HCT116 (cell line): ENCODE measurements around the gene PRRG1. TPM values are rescaled to one million over a fixed set of nuclear protein-coding genes. Genes with fewer than 3 reads are reported as not detected.

ENCODE experiments used
- ATAC-seq: fragments of 200-7000 bp; cut with Tn5 transposase; 2 replicates; pipeline ENCODE4 v1.9.1; 2020; ENCODE audit warnings: mild to moderate bottlenecking, moderate library complexity
- BruUV-seq: library from RNA; stranded (reverse); fragments of 400-500 nt; replicated peaks from 2 replicates; lab custom pipeline; 2021; lab: Mats Ljungman, UMichigan
- CTCF ChIA-PET: fragments of 300-600 bp; sonication (Branson Sonifier 250); formaldehyde crosslinking; loops from one replicate; lab custom pipeline; 2021; ENCODE audit warnings: antibody characterized with exemption; lab: Charles Lee
- POLR2A ChIA-PET: fragments of 300-600, 350-600 bp; sonication (Branson Sonifier 250); formaldehyde crosslinking; loops from one replicate; lab custom pipeline; 2021; ENCODE audit warnings: antibody characterized with exemption; lab: Charles Lee
- RAD21 ChIA-PET, 2 experiments: fragments of 300-600 bp; sonication (Branson Sonifier 250); formaldehyde crosslinking; loops; one replicate each; lab custom pipeline; 2023; ENCODE audit warnings: low total read pairs in 2 of 2; ENCODE audit not compliant: uncharacterized antibody in 2 of 2, unreplicated experiment in 2 of 2, low non-redundant PET in 1 of 2; lab: Charles Lee
- DNase-seq: peaks from one replicate; pipeline ENCODE4 v3.0.0-alpha.2; 2010; ENCODE audit warnings: low read depth, low spot score
- H2AFZ ChIP-seq: fragments of 200-600 bp; shearing (Covaris generic), sonication (generic); 2 replicates; pipeline ENCODE4 v1.6.1; 2017; ENCODE audit warnings: low read depth, mixed run types, mixed read lengths, antibody characterized with exemption, low read length; ENCODE audit not compliant: poor library complexity, severe bottlenecking
- H3K27ac ChIP-seq: 2 replicates; pipeline ENCODE4 v1.5.1; 2012; ENCODE audit warnings: low read depth, low read length
- H3K27me3 ChIP-seq: fragments of 200-600 bp; sonication (generic); 2 replicates; pipeline ENCODE4 v1.6.1; 2016; ENCODE audit warnings: mixed run types, low read length, mixed read lengths; ENCODE audit not compliant: insufficient read depth
- H3K36me3 ChIP-seq, 2 experiments: fragments of 200-500 bp in 1 of 2; fragments of 200-600 bp in 1 of 2; sonication (Bioruptor generic) in 1 of 2; sonication (generic) in 1 of 2; 2 replicates each; pipeline versions ENCODE4 v1.5.1 to v1.6.1; 2014 to 2016; ENCODE audit warnings: low read length in 2 of 2, inconsistent platforms in 1 of 2, mixed read lengths in 1 of 2, mixed run types in 1 of 2; ENCODE audit not compliant: insufficient read depth in 2 of 2, control insufficient read depth in 1 of 2
- H3K4me1 ChIP-seq, 2 experiments: fragments of 200-600 bp in 1 of 2; sonication (generic) in 1 of 2; 2 replicates each; pipeline versions ENCODE4 v1.5.1 to v1.6.1; 2012 to 2017; ENCODE audit warnings: low read length in 2 of 2, inconsistent platforms in 1 of 2, mild to moderate bottlenecking in 1 of 2, mixed read lengths in 1 of 2, mixed run types in 1 of 2, moderate library complexity in 1 of 2; ENCODE audit not compliant: insufficient read depth in 2 of 2, control insufficient read depth in 1 of 2
- H3K4me2 ChIP-seq: fragments of 200-600 bp; sonication (generic); 2 replicates; pipeline ENCODE4 v1.6.1; 2017; ENCODE audit warnings: mixed run types, low read length, mixed read lengths
- H3K4me3 ChIP-seq, 2 experiments: fragments of 200-600 bp in 1 of 2; sonication (generic) in 1 of 2; replicated peaks in 1 of 2; 2 replicates each; pipeline ENCODE4 v1.5.1; 2011 to 2016; ENCODE audit warnings: low read length in 2 of 2, control low read depth in 1 of 2, low read depth in 1 of 2, mild to moderate bottlenecking in 1 of 2, mixed read lengths in 1 of 2, mixed run types in 1 of 2
- H3K79me2 ChIP-seq: fragments of 200-600 bp; sonication (generic); 2 replicates; pipeline ENCODE4 v1.6.1; 2017; ENCODE audit warnings: mild to moderate bottlenecking, mixed run types, low read length, moderate library complexity, mixed read lengths; ENCODE audit not compliant: insufficient read depth
- H3K9ac ChIP-seq: fragments of 200-600 bp; sonication (generic); 2 replicates; pipeline ENCODE4 v1.6.1; 2016; ENCODE audit warnings: low read length, mixed read lengths
- H3K9me2 ChIP-seq: fragments of 200-600 bp; sonication (generic), shearing (Covaris generic); 2 replicates; pipeline ENCODE4 v1.6.1; 2017; ENCODE audit warnings: mixed run types, mild to moderate bottlenecking, moderate library complexity; ENCODE audit not compliant: insufficient read depth
- H3K9me3 ChIP-seq, 2 experiments: fragments of 200-500 bp in 1 of 2; fragments of 200-600 bp in 1 of 2; sonication (Bioruptor generic) in 1 of 2; sonication (generic) in 1 of 2; 2 replicates each; pipeline ENCODE4 v1.6.1; 2014 to 2017; ENCODE audit warnings: low read length in 2 of 2, mixed read lengths in 2 of 2, inconsistent platforms in 1 of 2, low read depth in 1 of 2, mild to moderate bottlenecking in 1 of 2, mixed run types in 1 of 2, moderate library complexity in 1 of 2; ENCODE audit not compliant: control insufficient read depth in 1 of 2, insufficient read depth in 1 of 2
- H4K20me1 ChIP-seq: fragments of 200-600 bp; sonication (generic), shearing (Covaris generic); 2 replicates; pipeline ENCODE4 v1.6.1; 2017; ENCODE audit warnings: mixed run types, mild to moderate bottlenecking, moderate library complexity; ENCODE audit not compliant: insufficient read depth
- CBX3 ChIP-seq: IDR thresholded peaks from 2 replicates; pipeline ENCODE4 v1.6.1; 2012; ENCODE audit warnings: low read depth
- ELF1 ChIP-seq: IDR thresholded peaks from 2 replicates; pipeline ENCODE4 v1.6.1; 2012; ENCODE audit warnings: low read depth, borderline replicate concordance
- EZH2 ChIP-seq: fragments of 200-600 bp; sonication (generic); IDR thresholded peaks from 2 replicates; pipeline ENCODE4 v1.6.1; 2017; ENCODE audit warnings: antibody characterized with exemption, mixed run types
- FOSL1 ChIP-seq: IDR thresholded peaks from 2 replicates; pipeline ENCODE4 v1.6.1; 2012; ENCODE audit warnings: low read depth
- JUND ChIP-seq: IDR thresholded peaks from 2 replicates; pipeline ENCODE4 v1.6.1; 2012
- POLR2AphosphoS5 ChIP-seq: IDR thresholded peaks from 2 replicates; pipeline ENCODE4 v1.6.1; 2011; ENCODE audit warnings: mild to moderate bottlenecking, low read depth, low read length, moderate library complexity
- SRF ChIP-seq: IDR thresholded peaks from 2 replicates; pipeline ENCODE4 v1.6.1; 2012; ENCODE audit warnings: low read depth
- TCF7L2 ChIP-seq: IDR thresholded peaks from 2 replicates; pipeline ENCODE4 v1.7.0; 2011; ENCODE audit warnings: borderline replicate concordance, inconsistent platforms; ENCODE audit not compliant: insufficient read depth, insufficient read length; ENCODE audit errors: extremely low read depth
- ZFX ChIP-seq: fragments of 450-650 bp; IDR thresholded peaks from 2 replicates; pipeline ENCODE4 v1.6.1; 2017
- intact Hi-C: fragments of 100-400 bp; cut with micrococcal nuclease; formaldehyde crosslinking; loops from 2 replicates; pipeline ENCODE4 v1.10.0; 2022
- total RNA-seq: library from RNA; stranded (reverse); gene quantifications from one replicate; pipeline ENCODE4 v1.2.1, GENCODE V29; 2021; ENCODE audit not compliant: unreplicated experiment
- TF ChIP-seq, protein P1 (sequence below): IDR thresholded peaks from 2 replicates; pipeline ENCODE4 v1.6.1; 2012
- TF ChIP-seq, protein P2 (sequence below): IDR thresholded peaks from 2 replicates; pipeline ENCODE4 v1.6.1; 2012; ENCODE audit warnings: low read depth

Gene PRRG1
- total RNA-seq, 1 experiment from 2014 or later, result 16.0 TPM

DNA sequence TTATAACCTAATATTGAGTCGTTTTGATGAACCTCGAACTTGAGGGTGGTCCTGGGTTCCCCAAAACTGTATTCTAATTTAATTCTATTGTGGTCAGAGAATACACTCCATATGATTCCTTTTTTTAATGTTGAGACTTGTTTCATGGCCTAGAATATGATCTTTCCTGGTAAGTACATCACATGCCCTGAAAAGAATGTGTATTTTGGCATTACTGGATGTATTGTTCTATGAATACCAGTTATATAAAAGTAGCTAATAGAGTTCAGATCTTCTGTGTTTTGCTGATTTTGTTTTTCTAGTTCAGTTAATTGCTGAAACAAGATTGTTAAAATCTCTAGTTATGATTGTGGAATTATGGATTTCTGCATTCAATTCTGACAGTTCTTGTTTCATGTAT lies 18.8 kb downstream of the PRRG1 start:
- ChIA-PET CTCF (no interaction called here), POLR2A (no interaction called here), RAD21 (no interaction called here)
- H2AFZ ChIP-seq, result no peak overlapping the region
- no peaks in the 10 kb centered on the region for H4K20me1 ChIP-seq
- no peak for DNase-seq
- no TSS peak for BruUV-seq
- intact Hi-C loops, result no loop called here
- no peak overlapping the region for H3K9ac ChIP-seq
- no peaks in the 10 kb centered on the region for H3K4me1 ChIP-seq
- no peaks in the 10 kb centered on the region for H3K36me3 ChIP-seq
- H3K27me3 ChIP-seq, result no peaks in the 10 kb centered on the region
- TF ChIP-seq, protein P1, sequence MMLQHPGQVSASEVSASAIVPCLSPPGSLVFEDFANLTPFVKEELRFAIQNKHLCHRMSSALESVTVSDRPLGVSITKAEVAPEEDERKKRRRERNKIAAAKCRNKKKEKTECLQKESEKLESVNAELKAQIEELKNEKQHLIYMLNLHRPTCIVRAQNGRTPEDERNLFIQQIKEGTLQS, result no peak
- TF ChIP-seq ELF1, result no peak
- no peak for TF ChIP-seq TCF7L2
- no peak for TF ChIP-seq POLR2AphosphoS5
- no peak for TF ChIP-seq EZH2
- TF ChIP-seq, protein P2, sequence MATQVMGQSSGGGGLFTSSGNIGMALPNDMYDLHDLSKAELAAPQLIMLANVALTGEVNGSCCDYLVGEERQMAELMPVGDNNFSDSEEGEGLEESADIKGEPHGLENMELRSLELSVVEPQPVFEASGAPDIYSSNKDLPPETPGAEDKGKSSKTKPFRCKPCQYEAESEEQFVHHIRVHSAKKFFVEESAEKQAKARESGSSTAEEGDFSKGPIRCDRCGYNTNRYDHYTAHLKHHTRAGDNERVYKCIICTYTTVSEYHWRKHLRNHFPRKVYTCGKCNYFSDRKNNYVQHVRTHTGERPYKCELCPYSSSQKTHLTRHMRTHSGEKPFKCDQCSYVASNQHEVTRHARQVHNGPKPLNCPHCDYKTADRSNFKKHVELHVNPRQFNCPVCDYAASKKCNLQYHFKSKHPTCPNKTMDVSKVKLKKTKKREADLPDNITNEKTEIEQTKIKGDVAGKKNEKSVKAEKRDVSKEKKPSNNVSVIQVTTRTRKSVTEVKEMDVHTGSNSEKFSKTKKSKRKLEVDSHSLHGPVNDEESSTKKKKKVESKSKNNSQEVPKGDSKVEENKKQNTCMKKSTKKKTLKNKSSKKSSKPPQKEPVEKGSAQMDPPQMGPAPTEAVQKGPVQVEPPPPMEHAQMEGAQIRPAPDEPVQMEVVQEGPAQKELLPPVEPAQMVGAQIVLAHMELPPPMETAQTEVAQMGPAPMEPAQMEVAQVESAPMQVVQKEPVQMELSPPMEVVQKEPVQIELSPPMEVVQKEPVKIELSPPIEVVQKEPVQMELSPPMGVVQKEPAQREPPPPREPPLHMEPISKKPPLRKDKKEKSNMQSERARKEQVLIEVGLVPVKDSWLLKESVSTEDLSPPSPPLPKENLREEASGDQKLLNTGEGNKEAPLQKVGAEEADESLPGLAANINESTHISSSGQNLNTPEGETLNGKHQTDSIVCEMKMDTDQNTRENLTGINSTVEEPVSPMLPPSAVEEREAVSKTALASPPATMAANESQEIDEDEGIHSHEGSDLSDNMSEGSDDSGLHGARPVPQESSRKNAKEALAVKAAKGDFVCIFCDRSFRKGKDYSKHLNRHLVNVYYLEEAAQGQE, result no peak
- TF ChIP-seq SRF, result no peak
- no peak for TF ChIP-seq ZFX
- TF ChIP-seq FOSL1, result no peak
- TF ChIP-seq JUND, result no peak
- TF ChIP-seq CBX3, result no peak
- no peaks in the 10 kb centered on the region for H3K9me3 ChIP-seq
- peaks cover 73% of the 10 kb centered on the region for H3K79me2 ChIP-seq
- H3K4me3 ChIP-seq, result no peak overlapping the region
- H3K27ac ChIP-seq, result no peak overlapping the region
- H3K9me2 ChIP-seq, result no peaks in the 10 kb centered on the region
- ATAC-seq, result no peak
- no peak overlapping the region for H3K4me2 ChIP-seq
